Neural cell (in vitro differentiated cells): Measurements from ENCODE around the gene MALAT1. TPM values are rescaled to one million over a fixed set of nuclear protein-coding genes. Genes with fewer than 3 reads are reported as not detected.

Experiments
- H2AFZ ChIP-seq: fragments of 200-600, 300-800 bp; sonication (generic), shearing (Covaris generic); 2 replicates; pipeline ENCODE4 v1.6.0; 2014; ENCODE audit warnings: low read depth, mild to moderate bottlenecking, antibody characterized with exemption, low read length, moderate library complexity
- H3F3A ChIP-seq: fragments of 200-600 bp; shearing (Covaris generic); 2 replicates; pipeline ENCODE4 v1.6.1; 2016; ENCODE audit warnings: mild to moderate bottlenecking, moderate library complexity, mixed read lengths, antibody characterized with exemption, low read length; ENCODE audit not compliant: insufficient read depth, poor library complexity, severe bottlenecking
- H3K27ac ChIP-seq: fragments of 200-600, 300-800 bp; sonication (generic), shearing (Covaris generic); 2 replicates; pipeline ENCODE4 v1.5.1; 2014; ENCODE audit warnings: mild to moderate bottlenecking, low read length, moderate library complexity
- H3K27me3 ChIP-seq: fragments of 300-800, 200-600 bp; sonication (generic), shearing (Covaris generic); 2 replicates; pipeline ENCODE4 v1.6.0; 2014; ENCODE audit warnings: mild to moderate bottlenecking, low read depth, low read length, moderate library complexity; ENCODE audit not compliant: insufficient read depth
- H3K36me3 ChIP-seq: fragments of 300-800, 200-600 bp; sonication (generic), shearing (Covaris generic); 2 replicates; pipeline ENCODE4 v1.5.1; 2014; ENCODE audit warnings: mild to moderate bottlenecking, antibody characterized with exemption, low read length, moderate library complexity; ENCODE audit not compliant: insufficient read depth
- H3K4me2 ChIP-seq: fragments of 300-800, 200-600 bp; sonication (generic), shearing (Covaris generic); 2 replicates; pipeline ENCODE4 v1.6.0; 2014; ENCODE audit warnings: mild to moderate bottlenecking, low read length
- H3K4me3 ChIP-seq: fragments of 300-800, 200-600 bp; sonication (generic), shearing (Covaris generic); 2 replicates; pipeline ENCODE4 v1.5.1; 2014; ENCODE audit warnings: mild to moderate bottlenecking, low read length, moderate library complexity
- H3K79me2 ChIP-seq: fragments of 200-600 bp; shearing (Covaris generic); replicated peaks from 2 replicates; pipeline ENCODE4 v1.6.0; 2014; ENCODE audit warnings: mild to moderate bottlenecking, low read length, moderate library complexity; ENCODE audit not compliant: insufficient read depth
- H3K9ac ChIP-seq: fragments of 300-800, 200-600 bp; sonication (generic), shearing (Covaris generic); 2 replicates; pipeline ENCODE4 v1.6.1; 2016; ENCODE audit warnings: mild to moderate bottlenecking, low read length, mixed read lengths
- H3K9me2 ChIP-seq: fragments of 200-600 bp; shearing (Covaris generic); 2 replicates; pipeline ENCODE4 v1.6.1; 2016; ENCODE audit warnings: mild to moderate bottlenecking, low read length, mixed read lengths; ENCODE audit not compliant: insufficient read depth
- H3K9me3 ChIP-seq: fragments of 200-600, 300-800 bp; sonication (generic), shearing (Covaris generic); 2 replicates; pipeline ENCODE4 v1.6.1; 2016; ENCODE audit warnings: mild to moderate bottlenecking, mixed run types, low read length, moderate library complexity, mixed read lengths
- H4K20me1 ChIP-seq: fragments of 200-600 bp; shearing (Covaris generic); 2 replicates; pipeline ENCODE4 v1.6.1; 2016; ENCODE audit warnings: mild to moderate bottlenecking, mixed run types; ENCODE audit not compliant: insufficient read depth
- CTCF ChIP-seq: fragments of 450-650 bp; IDR thresholded peaks from 2 replicates; pipeline ENCODE4 v1.5.1; 2014; ENCODE audit warnings: antibody characterized with exemption, mild to moderate bottlenecking, moderate library complexity; ENCODE audit not compliant: poor library complexity, severe bottlenecking
- EP300 ChIP-seq: fragments of 450-650 bp; conservative IDR thresholded peaks from 2 replicates; pipeline ENCODE4 v1.6.1; 2014; ENCODE audit warnings: antibody characterized with exemption, mild to moderate bottlenecking, moderate library complexity; ENCODE audit not compliant: poor library complexity, severe bottlenecking
- EZH2 ChIP-seq: fragments of 200-600, 300-800 bp; shearing (Covaris generic), sonication (generic); IDR thresholded peaks from 2 replicates; pipeline ENCODE4 v1.6.1; 2014; ENCODE audit warnings: antibody characterized with exemption, low read length, borderline replicate concordance, mild to moderate bottlenecking; ENCODE audit not compliant: insufficient read depth, poor library complexity, severe bottlenecking
- MXI1 ChIP-seq: fragments of 450-650 bp; conservative IDR thresholded peaks from 2 replicates; pipeline ENCODE4 v1.6.1; 2014; ENCODE audit warnings: antibody characterized with exemption, mild to moderate bottlenecking; ENCODE audit not compliant: poor library complexity, severe bottlenecking
- POLR2AphosphoS5 ChIP-seq: IDR thresholded peaks from 2 replicates; pipeline ENCODE4 v1.6.1; 2012
- RAD21 ChIP-seq: fragments of 450-650 bp; conservative IDR thresholded peaks from 2 replicates; pipeline ENCODE4 v1.6.1; 2014; ENCODE audit warnings: antibody characterized with exemption, mild to moderate bottlenecking, moderate library complexity
- SMC3 ChIP-seq: fragments of 450-650 bp; conservative IDR thresholded peaks from 2 replicates; pipeline ENCODE4 v1.6.1; 2014; ENCODE audit warnings: antibody characterized with exemption, mild to moderate bottlenecking, moderate library complexity; ENCODE audit not compliant: poor library complexity
- TAF1 ChIP-seq: IDR thresholded peaks from 2 replicates; pipeline ENCODE4 v1.6.1; 2012; ENCODE audit warnings: low read depth
- polyA plus RNA-seq: library from polyadenylated mRNA; depleted of rRNA; stranded (reverse); fragments of >200 nt; gene quantifications from 2 replicates; pipeline ENCODE4 v1.2.3, GENCODE V29; 2014
- TF ChIP-seq, protein P1 (sequence below): IDR thresholded peaks from 2 replicates; pipeline ENCODE4 v1.6.1; 2012; ENCODE audit warnings: borderline replicate concordance

Gene MALAT1
- polyA plus RNA-seq, 1 donor from 2014 or later: 1,383 TPM

DNA sequence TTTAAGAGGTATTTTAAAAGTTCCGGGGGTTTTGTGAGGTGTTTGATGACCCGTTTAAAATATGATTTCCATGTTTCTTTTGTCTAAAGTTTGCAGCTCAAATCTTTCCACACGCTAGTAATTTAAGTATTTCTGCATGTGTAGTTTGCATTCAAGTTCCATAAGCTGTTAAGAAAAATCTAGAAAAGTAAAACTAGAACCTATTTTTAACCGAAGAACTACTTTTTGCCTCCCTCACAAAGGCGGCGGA, 193 bp upstream of the MALAT1 start:
- Histone ChIP-seq H3K4me3 (peak overlapping the region; percentile 78), H3F3A (peaks cover 10% of the 10 kb centered on the region), H3K9me2 (no peaks in the 10 kb centered on the region), H3K9ac (peak overlapping the region; percentile 99), H2AFZ (no peak overlapping the region), H3K4me2 (peak overlapping the region; percentile 63), H3K27ac (peak overlapping the region; percentile 100), H3K27me3 (no peaks in the 10 kb centered on the region), H4K20me1 (peaks cover 39% of the 10 kb centered on the region), H3K36me3 (peaks cover 18% of the 10 kb centered on the region), H3K79me2 (peaks cover 92% of the 10 kb centered on the region), H3K9me3 (no peaks in the 10 kb centered on the region)
- TF ChIP-seq RAD21: no peak
- peak; percentile 4 for TF ChIP-seq CTCF
- no peak for TF ChIP-seq POLR2AphosphoS5
- no peak for TF ChIP-seq EP300
- TF ChIP-seq SMC3: peak; percentile 65
- TF ChIP-seq, protein P1, sequence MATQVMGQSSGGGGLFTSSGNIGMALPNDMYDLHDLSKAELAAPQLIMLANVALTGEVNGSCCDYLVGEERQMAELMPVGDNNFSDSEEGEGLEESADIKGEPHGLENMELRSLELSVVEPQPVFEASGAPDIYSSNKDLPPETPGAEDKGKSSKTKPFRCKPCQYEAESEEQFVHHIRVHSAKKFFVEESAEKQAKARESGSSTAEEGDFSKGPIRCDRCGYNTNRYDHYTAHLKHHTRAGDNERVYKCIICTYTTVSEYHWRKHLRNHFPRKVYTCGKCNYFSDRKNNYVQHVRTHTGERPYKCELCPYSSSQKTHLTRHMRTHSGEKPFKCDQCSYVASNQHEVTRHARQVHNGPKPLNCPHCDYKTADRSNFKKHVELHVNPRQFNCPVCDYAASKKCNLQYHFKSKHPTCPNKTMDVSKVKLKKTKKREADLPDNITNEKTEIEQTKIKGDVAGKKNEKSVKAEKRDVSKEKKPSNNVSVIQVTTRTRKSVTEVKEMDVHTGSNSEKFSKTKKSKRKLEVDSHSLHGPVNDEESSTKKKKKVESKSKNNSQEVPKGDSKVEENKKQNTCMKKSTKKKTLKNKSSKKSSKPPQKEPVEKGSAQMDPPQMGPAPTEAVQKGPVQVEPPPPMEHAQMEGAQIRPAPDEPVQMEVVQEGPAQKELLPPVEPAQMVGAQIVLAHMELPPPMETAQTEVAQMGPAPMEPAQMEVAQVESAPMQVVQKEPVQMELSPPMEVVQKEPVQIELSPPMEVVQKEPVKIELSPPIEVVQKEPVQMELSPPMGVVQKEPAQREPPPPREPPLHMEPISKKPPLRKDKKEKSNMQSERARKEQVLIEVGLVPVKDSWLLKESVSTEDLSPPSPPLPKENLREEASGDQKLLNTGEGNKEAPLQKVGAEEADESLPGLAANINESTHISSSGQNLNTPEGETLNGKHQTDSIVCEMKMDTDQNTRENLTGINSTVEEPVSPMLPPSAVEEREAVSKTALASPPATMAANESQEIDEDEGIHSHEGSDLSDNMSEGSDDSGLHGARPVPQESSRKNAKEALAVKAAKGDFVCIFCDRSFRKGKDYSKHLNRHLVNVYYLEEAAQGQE: no peak
- no peak for TF ChIP-seq EZH2
- TF ChIP-seq MXI1: no peak
- TF ChIP-seq TAF1: no peak

- Histone ChIP-seq H4K20me1 (peaks cover 51% of the 10 kb centered on the region), H3K36me3 (peaks cover 30% of the 10 kb centered on the region), H3K9me3 (no peaks in the 10 kb centered on the region), H3F3A (peaks cover 7% of the 10 kb centered on the region), H3K4me2 (no peak overlapping the region), H3K4me3 (peak overlapping the region; percentile 78), H3K27me3 (no peaks in the 10 kb centered on the region), H3K79me2 (peaks cover 93% of the 10 kb centered on the region), H3K9ac (peak overlapping the region; percentile 99), H3K9me2 (no peaks in the 10 kb centered on the region), H3K27ac (peak overlapping the region; percentile 100), H2AFZ (no peak overlapping the region)
- TF ChIP-seq EP300 (no peak), EZH2 (no peak), TAF1 (no peak), RAD21 (no peak), POLR2AphosphoS5 (no peak), MXI1 (no peak), CTCF (no peak), SMC3 (no peak)
- TF ChIP-seq, protein P1: no peak
Observed at GRCh38 chr11:65499713-65500386, 1.0 kb downstream of the MALAT1 start.
